NCI-H2081 treated with DMSO at 0.1 percent for 48 hours (cell line): ENCODE results near the gene AKAP6.
"Not testable (repeated sequence)": the region's sequence is repeated elsewhere in the genome, so short reads cannot be mapped to it uniquely, and the experiment has no call there.

Experiments
- DNase-seq: peaks from one replicate; lab custom pipeline; 2025; lab: John Stamatoyannopoulos, UW

The AKAP6 gene

GRCh38 chr14:32443890-32444661, 115.0 kb downstream of the AKAP6 start:
- no peak for DNase-seq

DNA sequence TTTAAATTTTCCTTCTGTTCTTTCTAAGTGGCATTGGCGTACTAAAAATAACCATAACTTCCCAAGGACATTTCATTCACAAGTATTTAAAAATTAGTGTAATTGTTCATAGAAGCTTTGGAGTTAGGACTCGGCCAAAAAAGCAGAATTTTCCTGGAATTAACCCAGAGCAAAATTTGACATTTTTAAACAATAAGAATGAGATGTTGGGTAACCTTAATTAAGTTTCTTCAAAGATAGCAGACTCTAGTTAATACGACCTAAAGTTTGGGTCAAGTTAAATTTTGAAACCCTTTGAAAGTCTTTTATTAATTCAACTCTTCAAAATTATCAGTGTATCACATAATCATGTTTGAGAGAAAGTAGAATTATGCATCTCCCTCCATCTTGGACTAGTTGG, 118.3 kb downstream of the AKAP6 start:
- DNase-seq, result no peak

DNA sequence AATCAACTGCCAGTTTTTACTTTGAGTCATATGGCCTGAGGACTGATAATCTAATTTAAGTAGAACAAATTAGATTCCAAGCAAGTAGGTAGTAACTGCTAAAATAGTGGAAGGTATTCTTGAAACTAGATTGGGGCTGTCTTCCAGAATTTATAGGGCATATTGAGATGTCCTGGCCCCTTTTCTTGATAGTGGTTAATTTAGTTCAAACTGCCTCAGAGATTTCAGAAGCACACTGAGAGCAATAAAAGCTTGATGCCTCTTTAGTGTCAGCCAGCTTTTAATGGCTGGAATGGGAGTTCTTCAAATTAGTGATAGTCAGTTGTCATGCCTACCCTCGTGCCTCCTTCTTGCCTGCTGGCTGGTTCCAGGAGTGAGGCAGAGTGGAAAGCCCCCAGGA, 120.5 kb downstream of the AKAP6 start:
- no peak for DNase-seq

- DNase-seq, result no peak
These were observed 122.0 kb downstream of the AKAP6 start for GRCh38 chr14:32450919-32451675.

- no peak for DNase-seq
These were observed 125.0 kb downstream of the AKAP6 start for GRCh38 chr14:32453857-32454810.

DNA sequence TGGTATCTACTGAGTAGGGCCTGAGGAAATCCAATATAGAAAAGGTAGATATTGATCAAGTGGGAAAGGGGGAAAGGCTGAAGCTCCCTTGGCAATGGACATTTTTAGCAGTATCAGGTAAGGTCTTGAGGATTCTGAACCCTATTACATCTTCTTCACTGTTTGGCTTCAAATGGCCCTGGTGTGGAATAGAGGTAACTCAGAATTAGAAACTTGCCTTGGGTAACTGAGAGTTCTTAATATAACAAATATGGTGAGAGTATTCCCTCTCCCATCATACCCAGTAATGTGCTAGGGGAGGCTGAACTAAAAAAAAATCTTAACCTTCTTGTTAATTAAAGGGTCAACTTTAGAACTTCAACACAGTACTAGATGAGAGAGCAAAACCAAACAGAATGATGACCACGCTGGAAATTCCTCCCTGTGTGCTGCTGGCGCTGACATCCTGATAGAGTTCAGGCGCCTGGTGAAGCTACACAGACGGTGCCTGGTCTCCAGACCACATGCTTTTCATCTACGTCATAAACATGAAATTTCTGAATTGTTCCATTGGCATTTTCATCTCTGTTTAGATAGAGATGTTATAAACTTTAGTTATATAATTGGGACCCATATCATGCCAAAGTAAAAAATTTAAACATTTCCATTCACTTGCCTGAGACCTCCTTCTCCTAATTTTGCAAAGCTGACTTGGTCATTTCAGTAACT, 128.3 kb downstream of the AKAP6 start:
- no peak for DNase-seq

DNA sequence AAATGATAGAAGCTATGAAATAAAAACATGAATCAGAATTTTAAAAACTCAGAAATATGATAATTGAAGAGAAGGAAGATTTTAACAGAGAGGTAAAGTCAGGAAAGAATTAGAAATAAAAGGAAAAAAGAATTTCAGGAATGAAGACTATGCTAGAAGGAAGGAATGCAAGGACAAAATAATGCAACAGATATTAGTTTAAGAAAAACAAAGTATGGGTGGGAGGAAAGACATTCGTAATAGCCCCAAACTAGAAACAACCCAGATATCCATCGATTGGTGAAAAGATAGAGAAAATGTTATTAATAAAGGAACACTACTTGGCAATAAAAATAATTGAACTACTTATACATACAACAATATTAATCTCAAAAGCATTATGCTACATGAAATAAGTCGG, 129.6 kb downstream of the AKAP6 start:
- DNase-seq, result no peak

- no peak for DNase-seq
These were observed 131.2 kb downstream of the AKAP6 start for GRCh38 chr14:32460267-32460666.

DNA sequence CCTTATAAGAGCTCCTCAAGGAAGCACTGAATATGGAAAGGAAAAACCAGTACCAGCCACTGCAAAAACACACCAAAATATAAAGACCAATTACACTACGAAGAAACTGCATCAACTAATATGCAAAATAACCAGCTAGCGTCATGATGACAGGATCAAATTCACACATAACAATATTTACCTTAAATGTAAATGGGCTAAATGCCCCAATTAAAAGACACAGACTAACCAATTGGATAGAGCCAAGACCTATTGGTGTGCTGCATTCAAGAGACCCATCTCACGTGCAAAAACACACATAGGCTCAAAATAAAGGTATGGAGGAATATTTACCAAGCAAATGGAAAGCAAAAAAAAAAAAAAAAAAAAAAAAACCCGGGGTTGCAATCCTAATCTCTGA, 133.5 kb downstream of the AKAP6 start:
- DNase-seq, result not testable (repeated sequence)

DNA sequence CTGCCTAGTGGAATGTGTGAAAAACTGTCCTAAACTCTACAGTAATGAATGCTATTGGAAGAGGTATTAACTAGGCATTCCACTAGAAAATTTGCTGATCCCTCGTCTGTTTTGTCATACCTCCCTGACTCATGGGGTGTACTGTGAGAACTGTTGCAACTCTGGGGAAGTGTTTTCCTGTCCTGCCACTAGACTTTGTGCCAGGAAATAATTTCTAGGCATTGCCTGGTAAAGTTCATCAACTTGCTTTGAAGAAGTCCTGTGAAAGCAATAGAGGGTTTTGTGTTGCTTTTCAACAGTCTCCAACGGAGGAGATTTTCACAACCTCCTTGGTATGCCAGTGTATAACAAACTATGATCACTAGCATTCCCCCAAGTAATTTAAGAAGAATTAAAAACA, 139.9 kb downstream of the AKAP6 start:
- no peak for DNase-seq

GRCh38 chr14:32469388-32470160, 140.5 kb downstream of the AKAP6 start:
- DNase-seq, result peak; percentile 35

GRCh38 chr14:32470161-32470715, 141.1 kb downstream of the AKAP6 start:
- DNase-seq, result no peak

DNA sequence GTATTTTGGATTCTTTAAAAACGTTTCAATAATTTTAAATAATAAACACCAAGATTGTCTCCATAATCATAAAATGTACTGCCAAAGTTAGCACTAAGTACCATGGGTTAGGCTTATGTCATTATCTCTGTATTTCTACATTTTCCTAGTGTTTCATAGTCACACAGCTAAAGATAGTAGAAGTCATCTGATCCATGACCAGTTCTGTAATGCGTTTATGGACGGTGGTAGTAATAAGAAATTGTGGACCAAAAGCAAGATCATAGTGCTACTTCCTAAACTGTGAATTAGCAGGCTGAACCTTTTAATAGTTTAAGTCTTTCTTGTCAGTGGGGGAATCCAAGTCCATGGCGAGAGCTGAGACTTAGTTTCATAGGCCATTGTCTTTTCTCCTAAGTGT, 142.1 kb downstream of the AKAP6 start:
- no peak for DNase-seq

GRCh38 chr14:32472076-32472475, 143.0 kb downstream of the AKAP6 start:
- DNase-seq, result no peak

DNA sequence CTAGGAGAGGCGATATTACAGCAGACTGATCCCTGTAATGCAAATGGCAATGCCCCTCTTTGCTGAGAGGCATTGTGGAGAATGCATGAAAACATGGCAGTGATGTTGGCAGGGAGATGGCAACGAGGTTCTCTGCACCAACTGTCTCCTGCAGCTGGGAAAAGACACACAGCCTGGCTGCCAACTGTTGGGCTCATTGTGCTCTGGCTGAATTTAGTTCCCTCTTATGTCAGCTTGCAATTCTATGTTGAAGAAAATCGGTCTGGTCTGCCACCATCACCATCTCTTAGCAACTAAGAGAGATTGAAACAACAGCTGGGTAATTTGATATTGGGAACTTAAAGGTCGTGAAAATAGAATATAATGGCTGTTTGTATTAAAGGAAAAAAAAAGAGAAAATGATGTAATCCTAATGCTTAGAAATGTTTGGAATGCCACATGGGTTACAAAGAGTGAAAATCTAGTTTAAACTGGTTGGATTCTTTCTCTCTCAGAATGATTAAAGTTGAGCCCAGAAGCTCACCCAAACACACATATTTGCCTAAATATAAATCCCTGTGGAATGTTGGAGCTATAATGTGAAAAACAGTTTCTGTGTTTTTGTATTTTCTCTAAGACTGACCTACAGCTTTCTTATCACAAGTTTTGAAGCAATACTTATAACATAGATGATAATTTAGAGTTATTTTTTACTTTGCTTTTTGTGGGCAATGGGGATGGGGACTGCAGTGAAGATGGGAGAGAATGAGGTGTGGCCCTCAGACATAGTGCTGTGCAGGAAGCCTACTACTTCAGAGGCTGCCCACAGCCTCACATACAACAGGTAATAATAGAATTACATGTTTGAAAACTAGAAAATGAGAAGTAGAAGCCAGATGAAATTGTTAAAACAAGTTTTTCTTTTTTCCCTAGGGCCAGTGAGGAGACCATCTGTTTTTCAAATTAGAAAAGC, 143.7 kb downstream of the AKAP6 start:
- no peak for DNase-seq

DNA sequence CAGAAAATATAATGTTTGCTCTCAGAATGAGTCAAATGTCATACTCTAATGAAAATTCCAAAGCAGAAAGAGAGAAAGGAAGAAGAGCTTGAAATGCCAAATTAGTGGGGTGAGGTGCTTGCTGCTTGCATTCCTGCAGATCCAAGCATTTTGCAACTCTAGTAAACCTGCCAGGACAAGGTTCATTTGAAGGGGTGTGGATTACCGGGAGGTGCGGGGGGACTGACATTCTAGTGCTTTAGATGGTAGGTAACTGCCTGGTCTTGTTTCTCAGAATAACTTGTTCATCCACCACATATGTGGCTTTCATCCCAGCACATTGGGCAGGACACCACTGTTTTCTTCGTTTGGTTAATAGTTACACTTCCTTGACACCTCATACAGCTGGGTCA, 144.4 kb downstream of the AKAP6 start:
- no peak for DNase-seq

DNA sequence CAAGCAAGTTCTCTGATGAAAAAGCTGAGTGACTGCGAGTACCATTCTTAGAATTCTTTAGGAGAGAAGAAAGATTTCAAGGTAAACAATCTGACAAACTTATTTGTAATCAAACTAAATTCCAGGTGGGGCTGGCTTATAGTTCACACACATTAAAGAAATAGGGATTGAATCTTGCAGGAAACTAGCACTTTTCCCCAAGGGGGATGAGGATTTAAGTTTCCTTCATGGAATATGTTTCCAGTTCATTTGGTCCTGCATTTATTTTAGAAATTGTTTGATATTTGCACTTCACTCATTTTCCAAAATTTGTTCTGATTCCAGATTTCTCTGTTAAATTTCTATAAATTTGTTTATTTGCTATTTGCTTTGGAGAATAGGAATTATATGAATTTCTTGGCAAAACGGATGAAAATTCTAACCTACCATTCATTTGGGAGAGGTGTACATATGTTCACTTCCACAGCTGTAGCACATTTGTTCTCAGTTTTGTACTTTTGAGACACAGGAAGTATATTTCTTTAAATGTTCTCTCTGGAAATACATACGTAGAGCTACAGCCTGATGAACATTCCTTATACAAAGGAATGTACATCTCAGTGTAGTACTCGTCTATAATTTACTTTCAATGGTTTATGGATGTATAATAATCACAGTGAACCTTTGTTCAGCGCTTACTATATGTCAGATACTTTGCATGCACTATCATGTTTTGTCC, 145.5 kb downstream of the AKAP6 start:
- DNase-seq, result no peak

GRCh38 chr14:32476532-32476931, 147.4 kb downstream of the AKAP6 start:
- no peak for DNase-seq

GRCh38 chr14:32477396-32477795, 148.3 kb downstream of the AKAP6 start:
- no peak for DNase-seq
